H9 (cell line): ENCODE results near the gene TPRN. TPM values are rescaled to one million over a fixed set of nuclear protein-coding genes. Genes with fewer than 3 reads are reported as not detected.

Experiments used
- DNase-seq: peaks from one replicate; pipeline ENCODE4 v3.0.0-alpha.2; 2017
- H2AFZ ChIP-seq: one replicate; pipeline ENCODE4 v1.6.1; 2013; ENCODE audit warnings: mild to moderate bottlenecking, low read length, control low read depth, moderate library complexity
- H2AK5ac ChIP-seq: 2 replicates; pipeline ENCODE4 v1.6.1; 2013; ENCODE audit warnings: low read length, control low read depth, mixed read lengths; ENCODE audit not compliant: insufficient read length
- H2BK120ac ChIP-seq: one replicate; pipeline ENCODE4 v1.6.1; 2013; ENCODE audit warnings: low read depth, mild to moderate bottlenecking, low read length, control low read depth, inconsistent platforms; ENCODE audit not compliant: poor library complexity, severe bottlenecking
- H2BK12ac ChIP-seq: 2 replicates; pipeline ENCODE4 v1.6.1; 2013; ENCODE audit warnings: low read length, control low read depth, mixed read lengths, low read depth; ENCODE audit not compliant: insufficient read length
- H2BK15ac ChIP-seq: 2 replicates; pipeline ENCODE4 v1.6.1; 2013; ENCODE audit warnings: low read depth, low read length, control low read depth
- H2BK20ac ChIP-seq: one replicate; pipeline ENCODE4 v1.6.1; 2013; ENCODE audit warnings: low read depth, mild to moderate bottlenecking, low read length, control low read depth, inconsistent platforms; ENCODE audit not compliant: poor library complexity, severe bottlenecking
- H2BK5ac ChIP-seq: 2 replicates; pipeline ENCODE4 v1.6.1; 2013; ENCODE audit warnings: low read length, control low read depth, mixed read lengths; ENCODE audit not compliant: insufficient read length
- H3K14ac ChIP-seq: 2 replicates; pipeline ENCODE4 v1.6.1; 2013; ENCODE audit warnings: low read length, control low read depth; ENCODE audit not compliant: insufficient read depth
- H3K18ac ChIP-seq: 2 replicates; pipeline ENCODE4 v1.6.1; 2013; ENCODE audit warnings: low read depth, mild to moderate bottlenecking, mixed read lengths, low read length, control low read depth; ENCODE audit not compliant: insufficient read length
- H3K23ac ChIP-seq: 2 replicates; pipeline ENCODE4 v1.6.1; 2013; ENCODE audit warnings: low read length, control low read depth, mixed read lengths, low read depth; ENCODE audit not compliant: insufficient read length
- H3K23me2 ChIP-seq: 2 replicates; pipeline ENCODE4 v1.6.1; 2013; ENCODE audit warnings: low read depth, mild to moderate bottlenecking, mixed read lengths, low read length, control low read depth; ENCODE audit not compliant: insufficient read length, poor library complexity, severe bottlenecking
- H3K27ac ChIP-seq: 2 replicates; pipeline ENCODE4 v1.5.1; 2013; ENCODE audit warnings: low read length, control low read depth, mixed read lengths, low read depth; ENCODE audit not compliant: insufficient read length
- H3K27me3 ChIP-seq: 2 replicates; pipeline ENCODE4 v1.6.1; 2013; ENCODE audit warnings: low read length, control low read depth, inconsistent platforms; ENCODE audit not compliant: insufficient read depth
- H3K4ac ChIP-seq: 2 replicates; pipeline ENCODE4 v1.6.1; 2013; ENCODE audit warnings: low read depth, mild to moderate bottlenecking, control low read depth, inconsistent platforms, low read length, moderate library complexity
- H3K4me1 ChIP-seq: 2 replicates; pipeline ENCODE4 v1.6.1; 2013; ENCODE audit warnings: low read length, control low read depth, inconsistent platforms; ENCODE audit not compliant: insufficient read depth
- H3K4me2 ChIP-seq: 2 replicates; pipeline ENCODE4 v1.6.1; 2013; ENCODE audit warnings: low read length, control low read depth, mixed read lengths; ENCODE audit not compliant: insufficient read length, insufficient read depth
- H3K56ac ChIP-seq: 2 replicates; pipeline ENCODE4 v1.6.1; 2013; ENCODE audit warnings: low read depth, mild to moderate bottlenecking, mixed read lengths, low read length, control low read depth; ENCODE audit not compliant: insufficient read length
- H3K79me1 ChIP-seq: 2 replicates; pipeline ENCODE4 v1.6.1; 2013; ENCODE audit warnings: low read depth, mild to moderate bottlenecking, moderate library complexity, low read length, control low read depth, inconsistent platforms; ENCODE audit not compliant: insufficient read depth, poor library complexity, severe bottlenecking
- H3K79me2 ChIP-seq: 2 replicates; pipeline ENCODE4 v1.6.1; 2013; ENCODE audit warnings: low read length, control low read depth, inconsistent platforms; ENCODE audit not compliant: insufficient read depth
- H3K9ac ChIP-seq: 2 replicates; pipeline ENCODE4 v1.6.1; 2013; ENCODE audit warnings: low read length, control low read depth, mixed read lengths; ENCODE audit not compliant: insufficient read length; ENCODE audit errors: extremely low read depth
- H3K9me3 ChIP-seq: one replicate; pipeline ENCODE4 v1.6.1; 2013; ENCODE audit warnings: low read depth, low read length, inconsistent platforms; ENCODE audit not compliant: control insufficient read depth
- H3T11ph ChIP-seq: one replicate; pipeline ENCODE4 v1.6.1; 2013; ENCODE audit warnings: mild to moderate bottlenecking, low read length, control low read depth, inconsistent platforms
- H4K20me1 ChIP-seq: one replicate; pipeline ENCODE4 v1.6.1; 2013; ENCODE audit not compliant: control insufficient read depth, insufficient read length, insufficient read depth
- H4K5ac ChIP-seq: 2 replicates; pipeline ENCODE4 v1.6.1; 2013; ENCODE audit warnings: low read depth, mild to moderate bottlenecking, mixed read lengths, low read length, control low read depth; ENCODE audit not compliant: insufficient read length
- H4K8ac ChIP-seq: replicated peaks from 2 replicates; pipeline ENCODE4 v1.6.1; 2013; ENCODE audit warnings: low read length, control low read depth, mixed read lengths, low read depth; ENCODE audit not compliant: insufficient read length
- H4K91ac ChIP-seq: 2 replicates; pipeline ENCODE4 v1.6.1; 2013; ENCODE audit warnings: low read depth, mild to moderate bottlenecking, moderate library complexity, mixed read lengths, low read length, control low read depth; ENCODE audit not compliant: insufficient read length
- H3K27ac Mint-ChIP-seq, 3 experiments: 2 replicates in 2 of 3; 3 replicates in 1 of 3; pipeline ENCODE4 v1.8.0; 2020 to 2021; ENCODE audit warnings: mixed read lengths in 3 of 3, mild to moderate bottlenecking in 1 of 3, moderate library complexity in 1 of 3
- H3K27me3 Mint-ChIP-seq: 2 replicates; pipeline ENCODE4 v1.8.0; 2021; ENCODE audit warnings: low read depth, mild to moderate bottlenecking, moderate library complexity, mixed read lengths
- H3K36me3 Mint-ChIP-seq, 3 experiments: 2 replicates in 2 of 3; 3 replicates in 1 of 3; pipeline ENCODE4 v1.8.0; 2020 to 2021; ENCODE audit warnings: low read depth in 3 of 3, mixed read lengths in 3 of 3; ENCODE audit not compliant: insufficient read depth in 1 of 3
- H3K4me1 Mint-ChIP-seq, 2 experiments: 2 replicates each; pipeline ENCODE4 v1.8.0; 2020; ENCODE audit warnings: mixed read lengths in 2 of 2
- H3K4me3 Mint-ChIP-seq, 2 experiments: 2 replicates in 1 of 2; 3 replicates in 1 of 2; pipeline ENCODE4 v1.8.0; 2020 to 2021; ENCODE audit warnings: mild to moderate bottlenecking in 2 of 2, mixed read lengths in 2 of 2, moderate library complexity in 1 of 2
- H3K9me3 Mint-ChIP-seq, 2 experiments: 2 replicates in 1 of 2; 3 replicates in 1 of 2; pipeline ENCODE4 v1.8.0; 2020; ENCODE audit warnings: mild to moderate bottlenecking in 2 of 2, mixed read lengths in 2 of 2, moderate library complexity in 1 of 2
- CTCF ChIP-seq: fragments of 200-600 bp; sonication (generic); conservative IDR thresholded peaks from 3 replicates; pipeline ENCODE4 v1.8.0; 2021; ENCODE audit warnings: antibody characterized with exemption, mild to moderate bottlenecking
- WGBS: extraction: QIAGEN DNeasy Blood & Tissue Kit; methylation state at CpG from one replicate; pipeline ENCODE4 v1.1.7; 2013; ENCODE audit warnings: missing lambda C conversion rate, low lambda C conversion rate, mixed read lengths; ENCODE audit not compliant: insufficient read length; ENCODE audit errors: extremely low coverage; 5-methylcytosine and 5-hydroxymethylcytosine counted together
- total RNA-seq: library from RNA; stranded (reverse); gene quantifications from 2 replicates; pipeline ENCODE4 v1.2.1, GENCODE V29; 2021

The TPRN gene
- total RNA-seq, 1 experiment from 2014 or later, result 30.7 TPM

GRCh38 chr9:137157618-137158415, 42.7 kb downstream of the TPRN start:
- no peak overlapping the region for H3K27ac Mint-ChIP-seq
- H2AK5ac ChIP-seq, result no peak overlapping the region
- H3K36me3 Mint-ChIP-seq, result no peaks in the 10 kb centered on the region
- H2BK5ac ChIP-seq, result no peak overlapping the region
- no peak overlapping the region for H3K14ac ChIP-seq
- no peak overlapping the region for H3K56ac ChIP-seq
- DNase-seq, result no peak
- H3K23ac ChIP-seq, result no peak overlapping the region
- H3T11ph ChIP-seq, result no peak overlapping the region
- H3K4me1 Mint-ChIP-seq, result peaks cover 0 to 8% of the 10 kb centered on the region in 2 experiments; a peak in 2 of 4 replicates
- H2BK20ac ChIP-seq, result no peak overlapping the region
- no peaks in the 10 kb centered on the region for H3K79me2 ChIP-seq
- no peaks in the 10 kb centered on the region for H3K9me3 ChIP-seq
- H3K4ac ChIP-seq, result no peak overlapping the region
- H2AFZ ChIP-seq, result no peak overlapping the region
- no peak overlapping the region for H4K8ac ChIP-seq
- H2BK120ac ChIP-seq, result no peak overlapping the region
- H3K9me3 Mint-ChIP-seq, result no peaks in the 10 kb centered on the region
- H3K27ac ChIP-seq, result no peak overlapping the region
- H3K27me3 ChIP-seq, result peaks cover 29% of the 10 kb centered on the region; the same call in 1 of the 2 replicates
- H4K91ac ChIP-seq, result no peak overlapping the region
- peak overlapping the region in 1 of 2 experiments; percentile 55; a peak in 3 of 5 replicates for H3K4me3 Mint-ChIP-seq
- no CpG with 5 or more reads among the region's 19 CpGs for WGBS
- no peak overlapping the region for H2BK12ac ChIP-seq
- H3K23me2 ChIP-seq, result peaks cover 15% of the 10 kb centered on the region
- H4K5ac ChIP-seq, result no peak overlapping the region
- TF ChIP-seq CTCF, result no peak
- H3K79me1 ChIP-seq, result no peaks in the 10 kb centered on the region
- no peak overlapping the region for H3K4me2 ChIP-seq
- no peak overlapping the region for H2BK15ac ChIP-seq
- H3K27me3 Mint-ChIP-seq, result peaks cover 76% of the 10 kb centered on the region
- H3K9ac ChIP-seq, result no peak overlapping the region
- no peak overlapping the region for H3K18ac ChIP-seq
- H4K20me1 ChIP-seq, result no peaks in the 10 kb centered on the region
- no peaks in the 10 kb centered on the region for H3K4me1 ChIP-seq
